HEK293 (cell line): ENCODE data around the gene WDR35.

Experiments
- CTCF ChIA-PET: fragments of 350-600 bp; formaldehyde crosslinking; extraction: SDS; loops from one replicate; lab custom pipeline; 2021; ENCODE audit warnings: antibody characterized with exemption; lab: Yijun Ruan, JAX
- POLR2A ChIA-PET: fragments of 300-600 bp; formaldehyde crosslinking; extraction: SDS; loops from one replicate; lab custom pipeline; 2020; ENCODE audit warnings: antibody characterized with exemption, inconsistent platforms; lab: Yijun Ruan, JAX
- H3K27ac ChIP-seq: fragments of 200-500 bp; sonication (Bioruptor generic); 2 replicates; pipeline ENCODE4 v1.5.1; 2014; ENCODE audit warnings: low read depth, low read length, control low read depth, inconsistent platforms; ENCODE audit errors: extremely low read depth
- H3K36me3 ChIP-seq, 2 experiments: fragments of 200-500 bp in 1 of 2; sonication (Bioruptor generic) in 1 of 2; 1 replicate in 1 of 2; 2 replicates in 1 of 2; pipeline ENCODE4 v1.5.1; 2014 to 2017; ENCODE audit warnings: inconsistent platforms in 2 of 2, low read length in 2 of 2; ENCODE audit not compliant: control insufficient read depth in 2 of 2, insufficient read depth in 1 of 2
- H3K4me1 ChIP-seq: fragments of 200-500 bp; sonication (Bioruptor generic); 2 replicates; pipeline ENCODE4 v1.5.1; 2014; ENCODE audit warnings: mild to moderate bottlenecking, low read length, inconsistent platforms; ENCODE audit not compliant: control insufficient read depth, insufficient read depth
- H3K4me3 ChIP-seq: 2 replicates; pipeline ENCODE4 v1.5.1; 2011; ENCODE audit warnings: low read depth, mild to moderate bottlenecking, control low read depth, low read length, moderate library complexity
- H3K9me3 ChIP-seq: fragments of 200-500 bp; sonication (Bioruptor generic); 2 replicates; pipeline ENCODE4 v1.5.1; 2014; ENCODE audit warnings: low read depth, low read length, inconsistent platforms; ENCODE audit not compliant: control insufficient read depth, insufficient read depth
- GLI2 ChIP-seq: fragments of 450-650 bp; formaldehyde crosslinking; IDR thresholded peaks from 2 replicates; pipeline ENCODE4; 2017; ENCODE audit warnings: missing biosample characterization, missing genetic modification characterization, low read depth, borderline replicate concordance
- KLF16 ChIP-seq: fragments of 450-650 bp; formaldehyde crosslinking; IDR thresholded peaks from 2 replicates; pipeline ENCODE4 v1.5.1; 2017; ENCODE audit warnings: missing biosample characterization, missing genetic modification characterization
- PRDM1 ChIP-seq: fragments of 450-650 bp; formaldehyde crosslinking; IDR thresholded peaks from 2 replicates; pipeline ENCODE4; 2016; ENCODE audit warnings: missing biosample characterization, missing genetic modification characterization
- SCRT1 ChIP-seq: fragments of 450-650 bp; formaldehyde crosslinking; IDR thresholded peaks from 2 replicates; pipeline ENCODE4 v1.5.1; 2016; ENCODE audit warnings: missing biosample characterization, missing genetic modification characterization, borderline replicate concordance
- ZBTB17 ChIP-seq: fragments of 450-650 bp; formaldehyde crosslinking; IDR thresholded peaks from 2 replicates; pipeline ENCODE4 v1.5.1; 2016; ENCODE audit warnings: missing biosample characterization, missing genetic modification characterization
- ZBTB48 ChIP-seq: fragments of 450-650 bp; formaldehyde crosslinking; IDR thresholded peaks from 2 replicates; pipeline ENCODE4 v1.5.1; 2016; ENCODE audit warnings: missing biosample characterization, missing genetic modification characterization
- ZFP41 ChIP-seq: fragments of 450-650 bp; formaldehyde crosslinking; IDR thresholded peaks from 2 replicates; pipeline ENCODE4 v1.5.1; 2016; ENCODE audit warnings: missing biosample characterization, missing genetic modification characterization, borderline replicate concordance
- ZNF114 ChIP-seq: fragments of 450-650 bp; formaldehyde crosslinking; IDR thresholded peaks from 2 replicates; pipeline ENCODE4 v1.5.0; 2017; ENCODE audit warnings: missing biosample characterization, missing genetic modification characterization
- ZNF132 ChIP-seq: fragments of 450-650 bp; formaldehyde crosslinking; IDR thresholded peaks from 2 replicates; pipeline ENCODE4 v1.5.1; 2017; ENCODE audit warnings: missing biosample characterization, missing genetic modification characterization, borderline replicate concordance
- ZNF157 ChIP-seq: fragments of 450-650 bp; formaldehyde crosslinking; IDR thresholded peaks from 2 replicates; pipeline ENCODE4 v1.5.1; 2016; ENCODE audit warnings: missing biosample characterization, missing genetic modification characterization
- ZNF16 ChIP-seq: fragments of 450-650 bp; formaldehyde crosslinking; IDR thresholded peaks from 2 replicates; pipeline ENCODE4 v1.5.1; 2016; ENCODE audit warnings: low read depth, missing biosample characterization, missing genetic modification characterization
- ZNF184 ChIP-seq: fragments of 450-650 bp; IDR thresholded peaks from 2 replicates; pipeline ENCODE4 v1.5.1; 2018; ENCODE audit warnings: missing biosample characterization, mild to moderate bottlenecking, missing genetic modification characterization
- ZNF2 ChIP-seq: fragments of 450-650 bp; formaldehyde crosslinking; IDR thresholded peaks from 2 replicates; pipeline ENCODE4 v1.5.1; 2016; ENCODE audit warnings: missing biosample characterization, missing genetic modification characterization
- ZNF24 ChIP-seq: fragments of 450-650 bp; formaldehyde crosslinking; IDR thresholded peaks from 2 replicates; pipeline ENCODE4 v1.5.1; 2016; ENCODE audit warnings: missing biosample characterization, missing genetic modification characterization
- ZNF248 ChIP-seq: fragments of 450-650 bp; formaldehyde crosslinking; IDR thresholded peaks from 2 replicates; pipeline ENCODE4 v1.5.1; 2017; ENCODE audit warnings: missing biosample characterization, missing genetic modification characterization
- ZNF423 ChIP-seq: fragments of 450-650 bp; formaldehyde crosslinking; IDR thresholded peaks from 2 replicates; pipeline ENCODE4 v1.5.1; 2016; ENCODE audit warnings: missing biosample characterization, missing genetic modification characterization
- ZNF501 ChIP-seq: fragments of 450-650 bp; formaldehyde crosslinking; IDR thresholded peaks from 2 replicates; pipeline ENCODE4 v1.5.1; 2016; ENCODE audit warnings: missing biosample characterization, missing genetic modification characterization
- ZNF529 ChIP-seq: fragments of 450-650 bp; formaldehyde crosslinking; IDR thresholded peaks from 2 replicates; pipeline ENCODE4 v1.5.1; 2017; ENCODE audit warnings: missing genetic modification characterization, missing biosample characterization; ENCODE audit not compliant: insufficient replicate concordance
- ZNF560 ChIP-seq: fragments of 450-650 bp; formaldehyde crosslinking; IDR thresholded peaks from 2 replicates; pipeline ENCODE4 v1.5.1; 2017; ENCODE audit warnings: missing biosample characterization, missing genetic modification characterization, borderline replicate concordance
- ZNF561 ChIP-seq: fragments of 450-650 bp; IDR thresholded peaks from 2 replicates; pipeline ENCODE4 v1.5.1; 2018; ENCODE audit warnings: missing biosample characterization, missing genetic modification characterization, borderline replicate concordance
- ZNF571 ChIP-seq: fragments of 450-650 bp; formaldehyde crosslinking; IDR thresholded peaks from 2 replicates; pipeline ENCODE4 v1.5.0; 2017; ENCODE audit warnings: missing biosample characterization, missing genetic modification characterization
- ZNF585B ChIP-seq: fragments of 450-650 bp; formaldehyde crosslinking; IDR thresholded peaks from 2 replicates; pipeline ENCODE4 v1.5.1; 2016; ENCODE audit warnings: missing biosample characterization, missing genetic modification characterization
- ZSCAN16 ChIP-seq: fragments of 450-650 bp; formaldehyde crosslinking; IDR thresholded peaks from 2 replicates; pipeline ENCODE4 v1.5.1; 2016; ENCODE audit warnings: missing biosample characterization, missing genetic modification characterization
- TF ChIP-seq, protein P1 (sequence below): fragments of 450-650 bp; formaldehyde crosslinking; IDR thresholded peaks from 2 replicates; pipeline ENCODE4 v1.5.1; 2016; ENCODE audit warnings: missing biosample characterization, missing genetic modification characterization
- TF ChIP-seq, protein P2 (sequence below): fragments of 450-650 bp; formaldehyde crosslinking; IDR thresholded peaks from 2 replicates; pipeline ENCODE4 v1.5.1; 2017; ENCODE audit warnings: missing biosample characterization, missing genetic modification characterization
- TF ChIP-seq, protein P3 (sequence below): fragments of 450-650 bp; formaldehyde crosslinking; IDR thresholded peaks from 2 replicates; pipeline ENCODE4 v1.5.1; 2017; ENCODE audit warnings: missing biosample characterization, missing genetic modification characterization

The WDR35 gene

DNA sequence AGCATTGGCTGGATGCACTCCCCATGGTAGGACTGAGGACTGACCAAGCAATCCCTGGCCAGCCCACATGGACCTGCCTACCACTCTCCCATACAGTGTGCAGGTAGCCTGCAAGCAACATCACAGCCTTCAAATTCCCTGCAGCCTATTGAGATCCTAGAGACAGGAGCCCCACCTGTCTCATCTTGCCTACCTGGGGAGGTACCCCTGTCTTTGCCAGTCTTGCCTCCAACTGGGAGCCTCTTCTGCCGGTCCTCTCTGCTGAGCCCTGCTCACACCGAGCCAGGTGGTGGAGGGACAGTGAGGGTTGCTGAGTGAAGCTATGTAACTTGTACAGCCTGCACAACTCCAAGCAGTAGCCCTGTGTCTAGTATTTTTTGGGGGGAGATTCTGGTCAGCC lies 118.1 kb downstream of the WDR35 start:
- Histone ChIP-seq H3K4me3 (no peak overlapping the region), H3K9me3 (no peaks in the 10 kb centered on the region), H3K36me3 (no peaks in the 10 kb centered on the region), H3K27ac (no peak overlapping the region), H3K4me1 (no peaks in the 10 kb centered on the region)
- TF ChIP-seq ZNF16 (tag by site-specific recombination), result no peak
- no peak for TF ChIP-seq GLI2
- TF ChIP-seq ZBTB48 (tag by site-specific recombination), result no peak
- no peak for TF ChIP-seq ZNF114 (tag by site-specific recombination)
- TF ChIP-seq ZNF571 (tag by site-specific recombination), result no peak
- TF ChIP-seq ZNF501 (tag by site-specific recombination), result no peak
- TF ChIP-seq, protein P1, sequence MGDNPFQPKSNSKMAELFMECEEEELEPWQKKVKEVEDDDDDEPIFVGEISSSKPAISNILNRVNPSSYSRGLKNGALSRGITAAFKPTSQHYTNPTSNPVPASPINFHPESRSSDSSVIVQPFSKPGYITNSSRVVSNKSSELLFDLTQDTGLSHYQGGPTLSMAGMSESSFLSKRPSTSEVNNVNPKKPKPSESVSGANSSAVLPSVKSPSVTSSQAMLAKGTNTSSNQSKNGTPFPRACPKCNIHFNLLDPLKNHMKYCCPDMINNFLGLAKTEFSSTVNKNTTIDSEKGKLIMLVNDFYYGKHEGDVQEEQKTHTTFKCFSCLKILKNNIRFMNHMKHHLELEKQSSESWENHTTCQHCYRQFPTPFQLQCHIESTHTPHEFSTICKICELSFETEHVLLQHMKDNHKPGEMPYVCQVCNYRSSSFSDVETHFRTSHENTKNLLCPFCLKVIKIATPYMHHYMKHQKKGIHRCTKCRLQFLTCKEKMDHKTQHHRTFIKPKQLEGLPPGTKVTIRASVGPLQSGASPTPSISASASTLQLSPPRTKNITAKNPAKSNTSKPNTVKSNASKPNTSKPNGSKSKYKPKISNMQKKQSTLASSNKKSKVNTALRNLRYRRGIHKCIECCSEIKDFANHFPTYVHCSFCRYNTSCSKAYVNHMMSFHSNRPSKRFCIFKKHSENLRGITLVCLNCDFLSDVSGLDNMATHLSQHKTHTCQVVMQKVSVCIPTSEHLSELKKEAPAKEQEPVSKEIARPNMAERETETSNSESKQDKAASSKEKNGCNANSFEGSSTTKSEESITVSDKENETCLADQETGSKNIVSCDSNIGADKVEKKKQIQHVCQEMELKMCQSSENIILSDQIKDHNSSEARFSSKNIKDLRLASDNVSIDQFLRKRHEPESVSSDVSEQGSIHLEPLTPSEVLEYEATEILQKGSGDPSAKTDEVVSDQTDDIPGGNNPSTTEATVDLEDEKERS (tag by site-specific recombination), result no peak
- no peak for TF ChIP-seq KLF16
- TF ChIP-seq ZNF529, result no peak
- TF ChIP-seq ZNF423 (tag by site-specific recombination), result no peak
- TF ChIP-seq PRDM1 (tag by site-specific recombination), result no peak
- TF ChIP-seq, protein P2, sequence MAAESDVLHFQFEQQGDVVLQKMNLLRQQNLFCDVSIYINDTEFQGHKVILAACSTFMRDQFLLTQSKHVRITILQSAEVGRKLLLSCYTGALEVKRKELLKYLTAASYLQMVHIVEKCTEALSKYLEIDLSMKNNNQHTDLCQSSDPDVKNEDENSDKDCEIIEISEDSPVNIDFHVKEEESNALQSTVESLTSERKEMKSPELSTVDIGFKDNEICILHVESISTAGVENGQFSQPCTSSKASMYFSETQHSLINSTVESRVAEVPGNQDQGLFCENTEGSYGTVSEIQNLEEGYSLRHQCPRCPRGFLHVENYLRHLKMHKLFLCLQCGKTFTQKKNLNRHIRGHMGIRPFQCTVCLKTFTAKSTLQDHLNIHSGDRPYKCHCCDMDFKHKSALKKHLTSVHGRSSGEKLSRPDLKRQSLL (tag by site-specific recombination), result no peak
- CTCF ChIA-PET, result no interaction called here
- POLR2A ChIA-PET, result no interaction called here

DNA sequence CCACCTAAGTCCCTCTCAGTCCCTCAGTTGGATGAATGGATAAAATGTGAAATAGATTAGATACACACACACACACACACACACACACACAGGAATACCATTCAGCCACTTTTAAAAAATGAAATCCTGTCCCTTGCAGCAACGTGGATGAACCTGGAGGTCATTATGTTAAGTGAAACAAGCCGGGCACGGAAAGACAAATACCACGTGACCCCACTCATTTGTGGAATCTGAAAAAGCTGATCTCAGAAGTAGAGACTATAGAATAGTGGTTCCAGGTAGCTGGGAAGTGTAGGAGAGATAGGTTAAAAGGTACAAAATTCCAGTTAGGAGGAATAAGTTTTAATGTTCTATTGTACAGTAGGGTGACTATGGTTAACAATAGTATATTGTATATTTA lies 119.1 kb downstream of the WDR35 start:
- no peak overlapping the region for H3K4me3 ChIP-seq
- H3K4me1 ChIP-seq, result no peaks in the 10 kb centered on the region
- H3K27ac ChIP-seq, result no peak overlapping the region
- H3K36me3 ChIP-seq, result no peaks in the 10 kb centered on the region
- ChIA-PET POLR2A (no interaction called here), CTCF (no interaction called here)
- no peaks in the 10 kb centered on the region for H3K9me3 ChIP-seq
- no peak for TF ChIP-seq ZFP41 (tag by site-specific recombination)

DNA sequence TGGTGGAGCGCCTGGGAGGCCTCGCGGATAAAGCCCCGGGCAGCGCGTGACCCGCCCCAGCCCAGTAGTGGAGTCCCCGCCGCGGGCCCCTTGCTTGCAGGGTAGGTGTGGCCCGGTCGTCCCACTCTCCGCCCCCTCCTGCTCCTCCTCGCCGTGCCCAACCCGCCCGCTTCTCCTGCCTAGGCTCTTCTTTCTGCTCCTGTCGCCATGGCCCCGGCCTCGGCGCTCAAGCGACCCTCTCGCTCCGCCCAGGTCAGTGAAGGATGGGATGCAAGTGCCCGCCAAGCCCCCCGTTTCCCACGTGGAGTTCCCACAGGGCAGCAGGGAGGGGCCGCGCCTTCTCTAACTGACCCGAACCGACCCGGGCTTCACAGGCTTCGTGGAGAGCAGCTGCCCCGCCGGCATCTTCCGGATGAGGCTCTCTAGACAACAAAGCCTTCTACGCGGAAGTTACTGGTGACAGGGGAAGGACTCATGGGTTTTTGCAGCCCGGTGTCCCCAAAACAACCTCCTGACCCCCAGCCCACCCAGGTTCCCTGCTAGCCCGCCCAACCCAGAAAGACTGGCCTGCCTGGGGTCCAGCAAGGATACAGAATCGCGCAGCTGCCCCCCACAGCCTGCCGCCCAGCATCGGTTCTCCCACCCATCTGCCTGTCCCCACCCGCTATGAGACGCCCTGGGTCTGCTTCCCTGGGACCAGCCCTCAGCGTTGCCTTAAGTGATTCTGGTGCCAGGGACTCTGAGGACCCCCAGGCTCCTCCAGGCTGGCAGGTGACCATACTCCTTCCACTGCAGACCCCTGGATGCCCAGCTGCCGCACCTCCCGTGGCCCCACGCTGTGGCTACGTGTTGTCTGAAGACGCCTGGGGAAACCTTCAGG lies 121.0 kb downstream of the WDR35 start:
- no peaks in the 10 kb centered on the region for H3K9me3 ChIP-seq
- no peaks in the 10 kb centered on the region for H3K4me1 ChIP-seq
- no peak overlapping the region; the same call in 1 of the 2 replicates for H3K4me3 ChIP-seq
- ChIA-PET POLR2A (no interaction called here), CTCF (no interaction called here)
- H3K27ac ChIP-seq, result no peak overlapping the region
- no peaks in the 10 kb centered on the region for H3K36me3 ChIP-seq
- TF ChIP-seq ZNF248 (no peak), ZNF2 (tag by site-specific recombination) (no peak), ZNF560 (tag by site-specific recombination) (no peak), ZNF157 (tag by site-specific recombination) (no peak), SCRT1 (tag by site-specific recombination) (no peak), ZNF24 (tag by site-specific recombination) (no peak), ZNF585B (no peak), ZNF571 (tag by site-specific recombination) (no peak), ZSCAN16 (tag by site-specific recombination) (no peak), ZNF184 (tag by site-specific recombination) (no peak), ZBTB17 (tag by site-specific recombination) (no peak), ZNF561 (tag by site-specific recombination) (no peak), ZNF132 (tag by site-specific recombination) (no peak)
- TF ChIP-seq, protein P3, sequence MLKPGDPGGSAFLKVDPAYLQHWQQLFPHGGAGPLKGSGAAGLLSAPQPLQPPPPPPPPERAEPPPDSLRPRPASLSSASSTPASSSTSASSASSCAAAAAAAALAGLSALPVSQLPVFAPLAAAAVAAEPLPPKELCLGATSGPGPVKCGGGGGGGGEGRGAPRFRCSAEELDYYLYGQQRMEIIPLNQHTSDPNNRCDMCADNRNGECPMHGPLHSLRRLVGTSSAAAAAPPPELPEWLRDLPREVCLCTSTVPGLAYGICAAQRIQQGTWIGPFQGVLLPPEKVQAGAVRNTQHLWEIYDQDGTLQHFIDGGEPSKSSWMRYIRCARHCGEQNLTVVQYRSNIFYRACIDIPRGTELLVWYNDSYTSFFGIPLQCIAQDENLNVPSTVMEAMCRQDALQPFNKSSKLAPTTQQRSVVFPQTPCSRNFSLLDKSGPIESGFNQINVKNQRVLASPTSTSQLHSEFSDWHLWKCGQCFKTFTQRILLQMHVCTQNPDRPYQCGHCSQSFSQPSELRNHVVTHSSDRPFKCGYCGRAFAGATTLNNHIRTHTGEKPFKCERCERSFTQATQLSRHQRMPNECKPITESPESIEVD (tag by site-specific recombination), result no peak
